Measurements from ENCODE around the gene CFAP97D2. TPM values are rescaled to one million over a fixed set of nuclear protein-coding genes. Genes with fewer than 3 reads are reported as not detected.

CFAP97D2 gene
- total and polyA plus RNA-seq, 2 of the 13 experiments (the other 11 are each of a cell fraction or from before 2014, with no cell fraction given) = not detected

GRCh38 chr13:114244637-114245036 is 65.6 kb downstream of the CFAP97D2 start (continued):
- TF ChIP-seq, protein P1, sequence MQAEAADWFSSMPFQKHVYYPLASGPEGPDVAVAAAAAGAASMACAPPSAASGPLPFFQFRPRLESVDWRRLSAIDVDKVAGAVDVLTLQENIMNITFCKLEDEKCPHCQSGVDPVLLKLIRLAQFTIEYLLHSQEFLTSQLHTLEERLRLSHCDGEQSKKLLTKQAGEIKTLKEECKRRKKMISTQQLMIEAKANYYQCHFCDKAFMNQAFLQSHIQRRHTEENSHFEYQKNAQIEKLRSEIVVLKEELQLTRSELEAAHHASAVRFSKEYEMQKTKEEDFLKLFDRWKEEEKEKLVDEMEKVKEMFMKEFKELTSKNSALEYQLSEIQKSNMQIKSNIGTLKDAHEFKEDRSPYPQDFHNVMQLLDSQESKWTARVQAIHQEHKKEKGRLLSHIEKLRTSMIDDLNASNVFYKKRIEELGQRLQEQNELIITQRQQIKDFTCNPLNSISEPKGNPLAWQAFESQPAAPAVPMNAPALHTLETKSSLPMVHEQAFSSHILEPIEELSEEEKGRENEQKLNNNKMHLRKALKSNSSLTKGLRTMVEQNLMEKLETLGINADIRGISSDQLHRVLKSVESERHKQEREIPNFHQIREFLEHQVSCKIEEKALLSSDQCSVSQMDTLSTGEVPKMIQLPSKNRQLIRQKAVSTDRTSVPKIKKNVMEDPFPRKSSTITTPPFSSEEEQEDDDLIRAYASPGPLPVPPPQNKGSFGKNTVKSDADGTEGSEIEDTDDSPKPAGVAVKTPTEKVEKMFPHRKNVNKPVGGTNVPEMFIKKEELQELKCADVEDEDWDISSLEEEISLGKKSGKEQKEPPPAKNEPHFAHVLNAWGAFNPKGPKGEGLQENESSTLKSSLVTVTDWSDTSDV (CRISPR knock-in tag; IDR thresholded peaks at IDR 0.05) = no peak

GRCh38 chr13:114248011-114248410 is 69.0 kb downstream of the CFAP97D2 start:
- no peak for ATAC-seq

GRCh38 chr13:114249077-114249476 is 70.0 kb downstream of the CFAP97D2 start:
- Histone ChIP-seq H3K79me2 (ENCODE audit: insufficient read depth, low read length) (no peaks in the 10 kb centered on the region), H3K4me2 (ENCODE audit: low read depth, low read length) (no peak overlapping the region), H3K27me3 (ENCODE audit: control insufficient read depth in 1 of 2, insufficient read depth in 2 of 2, low read length in 2 of 2) (no peaks in the 10 kb centered on the region), H2AFZ (ENCODE audit: low read length) (no peak overlapping the region), H3K4me1 (ENCODE audit: insufficient read depth, low read length) (no peaks in the 10 kb centered on the region), H3K9me3 (ENCODE audit: low read length) (no peaks in the 10 kb centered on the region), H3K36me3 (replicated peaks in 1 of 2; ENCODE audit: control insufficient read depth in 1 of 2, insufficient read depth in 2 of 2, low read length in 2 of 2) (peaks cover 20 to 72% of the 10 kb centered on the region in 2 experiments), H3K4me3 (replicated peaks in 1 of 3; ENCODE audit: insufficient read depth in 1 of 3, low read depth in 2 of 3, low read length in 3 of 3) (no peak overlapping the region), H3K9ac (ENCODE audit: insufficient read depth, low read depth, low read length) (no peak overlapping the region), H4K20me1 (ENCODE audit: insufficient read depth, low read length) (no peaks in the 10 kb centered on the region), H3K27ac (ENCODE audit: extremely low read length, insufficient read depth, low read length) (no peak overlapping the region)
- ChIA-PET POLR2A (no interaction called here), CTCF (ENCODE audit: low intra/inter-chr PET ratio, low total read pairs) (no interaction called here)
- no peak for FAIRE-seq
- in situ Hi-C loops (cut with HindIII; ENCODE audit: extremely low pct_ligation_motif_present, low pct_unique_long_range_greater_than_20kb) = no loop called here
- WGBS (ENCODE audit: low lambda C conversion rate) = 93% methylated on average over 7 of the region's 7 CpGs
- intact Hi-C loops (cut with micrococcal nuclease; ENCODE audit: unreplicated experiment) = no loop called here
- no peak for DNase-seq (ENCODE audit: low spot score)
- BruUV-seq (replicated peaks) = no TSS peak
- ATAC-seq = no peak
- no peak for TF ChIP-seq MYPOP (CRISPR knock-in tag; IDR thresholded peaks at IDR 0.05)
- TF ChIP-seq ZNF44 (CRISPR knock-in tag; IDR thresholded peaks at IDR 0.05) = no peak
- no peak for TF ChIP-seq HNRNPK (IDR thresholded peaks at IDR 0.05; ENCODE audit: low read depth, low read length, poor library complexity, severe bottlenecking)
- no peak for TF ChIP-seq HOXA7 (CRISPR knock-in tag; IDR thresholded peaks at IDR 0.05)
- TF ChIP-seq REL (CRISPR knock-in tag; conservative IDR thresholded peaks at IDR 0.05) = no peak
- TF ChIP-seq, protein P2, sequence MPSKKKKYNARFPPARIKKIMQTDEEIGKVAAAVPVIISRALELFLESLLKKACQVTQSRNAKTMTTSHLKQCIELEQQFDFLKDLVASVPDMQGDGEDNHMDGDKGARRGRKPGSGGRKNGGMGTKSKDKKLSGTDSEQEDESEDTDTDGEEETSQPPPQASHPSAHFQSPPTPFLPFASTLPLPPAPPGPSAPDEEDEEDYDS (CRISPR knock-in tag; IDR thresholded peaks at IDR 0.05) = no peak
- no peak for TF ChIP-seq CCAR2 (optimal IDR thresholded peaks at IDR 0.05; ENCODE audit: low read depth, low read length)
- TF ChIP-seq MBD4 (IDR thresholded peaks at IDR 0.05; ENCODE audit: borderline replicate concordance, low read length) = no peak
- TF ChIP-seq, protein P3, sequence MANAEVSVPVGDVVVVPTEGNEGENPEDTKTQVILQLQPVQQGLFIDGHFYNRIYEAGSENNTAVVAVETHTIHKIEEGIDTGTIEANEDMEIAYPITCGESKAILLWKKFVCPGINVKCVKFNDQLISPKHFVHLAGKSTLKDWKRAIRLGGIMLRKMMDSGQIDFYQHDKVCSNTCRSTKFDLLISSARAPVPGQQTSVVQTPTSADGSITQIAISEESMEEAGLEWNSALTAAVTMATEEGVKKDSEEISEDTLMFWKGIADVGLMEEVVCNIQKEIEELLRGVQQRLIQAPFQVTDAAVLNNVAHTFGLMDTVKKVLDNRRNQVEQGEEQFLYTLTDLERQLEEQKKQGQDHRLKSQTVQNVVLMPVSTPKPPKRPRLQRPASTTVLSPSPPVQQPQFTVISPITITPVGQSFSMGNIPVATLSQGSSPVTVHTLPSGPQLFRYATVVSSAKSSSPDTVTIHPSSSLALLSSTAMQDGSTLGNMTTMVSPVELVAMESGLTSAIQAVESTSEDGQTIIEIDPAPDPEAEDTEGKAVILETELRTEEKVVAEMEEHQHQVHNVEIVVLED (CRISPR knock-in tag; IDR thresholded peaks at IDR 0.05; ENCODE audit: borderline replicate concordance) = no peak

More at GRCh38 chr13:114248011-114248410, 69.0 kb downstream of the CFAP97D2 start:
- Histone ChIP-seq H4K20me1 (ENCODE audit: insufficient read depth, low read length) (no peaks in the 10 kb centered on the region), H3K9me3 (ENCODE audit: low read length) (no peaks in the 10 kb centered on the region), H3K36me3 (replicated peaks in 1 of 2; ENCODE audit: control insufficient read depth in 1 of 2, insufficient read depth in 2 of 2, low read length in 2 of 2) (peaks cover 22 to 78% of the 10 kb centered on the region in 2 experiments), H3K27me3 (ENCODE audit: control insufficient read depth in 1 of 2, insufficient read depth in 2 of 2, low read length in 2 of 2) (no peaks in the 10 kb centered on the region), H3K9ac (ENCODE audit: insufficient read depth, low read depth, low read length) (no peak overlapping the region), H3K4me2 (ENCODE audit: low read depth, low read length) (no peak overlapping the region), H3K79me2 (ENCODE audit: insufficient read depth, low read length) (no peaks in the 10 kb centered on the region), H2AFZ (ENCODE audit: low read length) (no peak overlapping the region), H3K27ac (ENCODE audit: extremely low read length, insufficient read depth, low read length) (no peak overlapping the region), H3K4me3 (replicated peaks in 1 of 3; ENCODE audit: insufficient read depth in 1 of 3, low read depth in 2 of 3, low read length in 3 of 3) (no peak overlapping the region), H3K4me1 (ENCODE audit: insufficient read depth, low read length) (no peaks in the 10 kb centered on the region)
- 92% methylated on average over 3 of the region's 3 CpGs for WGBS (ENCODE audit: low lambda C conversion rate)
- ChIA-PET CTCF (ENCODE audit: low intra/inter-chr PET ratio, low total read pairs) (no interaction called here), POLR2A (interaction anchor here (1.3 kb wide), 1 partner anchor 34 kb away, joined by 4 read pairs; no protein-coding TSS in a partner anchor)
- intact Hi-C loops (cut with micrococcal nuclease; ENCODE audit: unreplicated experiment) = no loop called here
- BruUV-seq (replicated peaks) = no TSS peak
- in situ Hi-C loops (cut with HindIII; ENCODE audit: extremely low pct_ligation_motif_present, low pct_unique_long_range_greater_than_20kb) = no loop called here
- no peak for TF ChIP-seq DPF2 (CRISPR knock-in tag; IDR thresholded peaks at IDR 0.05; ENCODE audit: borderline replicate concordance, low read depth)
- no peak for FAIRE-seq
- DNase-seq (ENCODE audit: low spot score) = no peak

All from HepG2 (cell line).